IPS-15b (cell line): ENCODE measurements around the gene EPS15.
"Not testable (repeated sequence)": the region's sequence is repeated elsewhere in the genome, so short reads cannot be mapped to it uniquely, and the experiment has no call there.

Experiments
- H3K27me3 ChIP-seq: one replicate; pipeline ENCODE4 v1.6.1; 2013; ENCODE audit warnings: low read length; ENCODE audit not compliant: control insufficient read depth, insufficient read depth
- H3K36me3 ChIP-seq: one replicate; pipeline ENCODE4 v1.6.1; 2013; ENCODE audit warnings: low read length; ENCODE audit not compliant: control insufficient read depth, insufficient read depth
- H3K4me1 ChIP-seq: one replicate; pipeline ENCODE4 v1.6.1; 2013; ENCODE audit warnings: mild to moderate bottlenecking, low read length; ENCODE audit not compliant: control insufficient read depth, insufficient read depth
- H3K4me3 ChIP-seq: one replicate; pipeline ENCODE4 v1.5.1; 2013; ENCODE audit warnings: low read depth, low read length
- H3K9ac ChIP-seq: one replicate; pipeline ENCODE4 v1.6.1; 2013; ENCODE audit warnings: low read depth, mild to moderate bottlenecking, low read length
- H3K9me3 ChIP-seq: one replicate; pipeline ENCODE4 v1.6.1; 2013; ENCODE audit warnings: mild to moderate bottlenecking, low read length; ENCODE audit not compliant: control insufficient read depth, insufficient read depth

The EPS15 gene

GRCh38 chr1:51445351-51446090 is 73.5 kb downstream of the EPS15 start:
- Histone ChIP-seq H3K9ac (no peak overlapping the region), H3K36me3 (no peaks in the 10 kb centered on the region), H3K4me1 (no peaks in the 10 kb centered on the region), H3K9me3 (no peaks in the 10 kb centered on the region), H3K4me3 (no peak overlapping the region), H3K27me3 (no peaks in the 10 kb centered on the region)

GRCh38 chr1:51444534-51445192 is 74.4 kb downstream of the EPS15 start:
- H3K4me3 ChIP-seq = no peak overlapping the region
- no peaks in the 10 kb centered on the region for H3K36me3 ChIP-seq
- no peak overlapping the region for H3K9ac ChIP-seq
- no peaks in the 10 kb centered on the region for H3K27me3 ChIP-seq
- no peaks in the 10 kb centered on the region for H3K4me1 ChIP-seq
- H3K9me3 ChIP-seq = no peaks in the 10 kb centered on the region

- H3K9ac ChIP-seq = no peak overlapping the region
- H3K27me3 ChIP-seq = no peaks in the 10 kb centered on the region
- H3K9me3 ChIP-seq = no peaks in the 10 kb centered on the region
- no peaks in the 10 kb centered on the region for H3K36me3 ChIP-seq
- H3K4me3 ChIP-seq = no peak overlapping the region
- H3K4me1 ChIP-seq = no peaks in the 10 kb centered on the region
These were observed 75.0 kb downstream of the EPS15 start for GRCh38 chr1:51444096-51444495.

GRCh38 chr1:51443555-51443954 is 75.5 kb downstream of the EPS15 start:
- no peaks in the 10 kb centered on the region for H3K36me3 ChIP-seq
- H3K4me3 ChIP-seq = no peak overlapping the region
- H3K9ac ChIP-seq = no peak overlapping the region
- H3K9me3 ChIP-seq = no peaks in the 10 kb centered on the region
- H3K4me1 ChIP-seq = no peaks in the 10 kb centered on the region
- no peaks in the 10 kb centered on the region for H3K27me3 ChIP-seq

- no peaks in the 10 kb centered on the region for H3K4me1 ChIP-seq
- H3K4me3 ChIP-seq = no peak overlapping the region
- H3K36me3 ChIP-seq = no peaks in the 10 kb centered on the region
- no peak overlapping the region for H3K9ac ChIP-seq
- no peaks in the 10 kb centered on the region for H3K9me3 ChIP-seq
- H3K27me3 ChIP-seq = no peaks in the 10 kb centered on the region
These were observed 76.5 kb downstream of the EPS15 start for GRCh38 chr1:51442616-51443015.

GRCh38 chr1:51442198-51442597 is 76.9 kb downstream of the EPS15 start:
- Histone ChIP-seq H3K9me3 (no peaks in the 10 kb centered on the region), H3K36me3 (no peaks in the 10 kb centered on the region), H3K4me3 (no peak overlapping the region), H3K4me1 (no peaks in the 10 kb centered on the region), H3K27me3 (no peaks in the 10 kb centered on the region), H3K9ac (no peak overlapping the region)

- Histone ChIP-seq H3K36me3 (no peaks in the 10 kb centered on the region), H3K9me3 (no peaks in the 10 kb centered on the region), H3K27me3 (no peaks in the 10 kb centered on the region)
These were observed 79.2 kb downstream of the EPS15 start for GRCh38 chr1:51439895-51440294.

GRCh38 chr1:51439053-51439452 is 80.0 kb downstream of the EPS15 start:
- Histone ChIP-seq H3K9ac (no peak overlapping the region), H3K4me1 (no peaks in the 10 kb centered on the region), H3K4me3 (no peak overlapping the region), H3K9me3 (no peaks in the 10 kb centered on the region), H3K36me3 (no peaks in the 10 kb centered on the region), H3K27me3 (no peaks in the 10 kb centered on the region)

More at GRCh38 chr1:51439895-51440294, 79.2 kb downstream of the EPS15 start:
- H3K4me1 ChIP-seq = no peaks in the 10 kb centered on the region
- H3K9ac ChIP-seq = no peak overlapping the region
- no peak overlapping the region for H3K4me3 ChIP-seq

GRCh38 chr1:51437391-51437790 is 81.7 kb downstream of the EPS15 start:
- not testable (repeated sequence) for H3K4me3 ChIP-seq, H3K36me3 ChIP-seq, H3K9me3 ChIP-seq, H3K9ac ChIP-seq, H3K27me3 ChIP-seq, H3K4me1 ChIP-seq

- Histone ChIP-seq H3K4me1 (no peaks in the 10 kb centered on the region), H3K36me3 (no peaks in the 10 kb centered on the region), H3K9me3 (no peaks in the 10 kb centered on the region)
These were observed 83.2 kb downstream of the EPS15 start for GRCh38 chr1:51435878-51436277.

GRCh38 chr1:51433972-51434510 is 85.0 kb downstream of the EPS15 start:
- H3K36me3 ChIP-seq = no peaks in the 10 kb centered on the region
- no peaks in the 10 kb centered on the region for H3K4me1 ChIP-seq
- no peaks in the 10 kb centered on the region for H3K27me3 ChIP-seq
- no peaks in the 10 kb centered on the region for H3K9me3 ChIP-seq
- no peak overlapping the region for H3K4me3 ChIP-seq
- no peak overlapping the region for H3K9ac ChIP-seq

More at GRCh38 chr1:51435878-51436277, 83.2 kb downstream of the EPS15 start:
- Histone ChIP-seq H3K4me3 (no peak overlapping the region), H3K9ac (no peak overlapping the region), H3K27me3 (no peaks in the 10 kb centered on the region)
